IPS-18c (cell line): ENCODE measurements around the gene TMEM165.

Experiments used
- H3K4me3 ChIP-seq: 2 replicates; pipeline ENCODE4 v1.7.0; 2013; ENCODE audit warnings: low read depth, mild to moderate bottlenecking, low read length, moderate library complexity; ENCODE audit not compliant: insufficient read depth
- H3K9me3 ChIP-seq: one replicate; pipeline ENCODE4 v1.6.1; 2013; ENCODE audit warnings: mild to moderate bottlenecking, low read length, moderate library complexity; ENCODE audit not compliant: control insufficient read depth, insufficient read depth

The TMEM165 gene

GRCh38 chr4:55435141-55435841 lies 39.5 kb downstream of the TMEM165 start:
- no peaks in the 10 kb centered on the region for H3K9me3 ChIP-seq

DNA sequence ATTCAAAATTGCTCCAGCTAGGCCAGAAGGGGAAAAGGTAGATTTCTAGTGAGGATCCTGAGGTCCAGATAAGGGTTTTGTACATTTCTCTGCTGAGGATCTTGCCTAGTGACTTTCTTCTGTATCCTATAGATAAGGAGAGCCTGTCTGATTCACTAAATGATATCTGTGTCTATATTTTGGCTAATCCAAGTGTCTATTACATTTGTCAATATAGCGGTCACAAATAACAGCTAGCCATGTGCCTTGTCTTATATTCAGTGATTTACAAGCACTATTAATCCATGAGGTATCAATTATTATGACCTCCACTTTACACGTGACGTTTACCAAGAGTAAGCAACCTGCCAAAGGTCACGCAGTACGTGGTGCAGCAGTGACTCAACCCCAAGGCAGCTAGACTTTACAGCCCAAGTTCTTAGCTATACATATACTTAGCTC lies 41.6 kb downstream of the TMEM165 start:
- no peaks in the 10 kb centered on the region for H3K9me3 ChIP-seq

More at GRCh38 chr4:55435141-55435841, 39.5 kb downstream of the TMEM165 start:
- no peak overlapping the region for H3K4me3 ChIP-seq

DNA sequence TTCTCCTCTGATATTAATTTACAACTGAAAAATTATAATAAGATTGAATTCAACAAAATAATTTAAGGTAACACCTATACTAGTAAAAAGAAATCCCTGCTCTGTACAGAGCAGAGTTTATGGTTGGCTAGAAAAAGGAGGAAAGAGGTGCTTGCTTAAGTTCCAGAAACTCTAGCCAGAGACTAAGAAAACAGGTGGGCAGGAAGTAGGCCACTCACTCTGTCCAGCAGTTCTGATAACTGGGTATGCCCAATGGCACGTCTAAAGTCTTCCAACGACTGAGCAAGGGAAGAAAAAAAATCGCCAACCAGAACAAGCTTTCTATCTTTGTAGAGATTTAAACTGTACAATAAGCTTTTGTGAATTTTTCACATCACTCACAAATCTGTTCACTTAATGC lies 42.1 kb downstream of the TMEM165 start:
- Histone ChIP-seq H3K9me3 (no peaks in the 10 kb centered on the region), H3K4me3 (no peak overlapping the region)

More for the DNA sequence above, 41.6 kb downstream of the TMEM165 start:
- no peak overlapping the region for H3K4me3 ChIP-seq

DNA sequence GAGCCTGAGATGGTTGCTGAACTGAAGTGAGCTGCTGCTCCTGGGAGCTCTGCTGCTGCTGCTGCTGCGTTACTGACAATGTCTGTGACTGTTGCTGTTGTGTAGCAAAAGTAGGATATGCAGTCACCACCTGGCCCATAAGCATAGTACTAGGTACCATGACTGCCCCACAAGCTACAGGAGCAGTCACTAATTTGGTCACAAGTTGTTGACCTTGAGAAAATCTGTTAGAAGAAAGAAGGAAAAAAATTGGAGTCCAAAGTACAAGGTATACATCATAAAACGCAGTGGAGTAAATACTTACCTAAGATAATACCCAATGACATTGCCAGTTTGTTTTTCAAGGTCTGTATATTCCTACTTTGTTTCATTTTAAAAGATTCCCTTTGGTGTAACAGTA lies 42.6 kb downstream of the TMEM165 start:
- Histone ChIP-seq H3K9me3 (no peaks in the 10 kb centered on the region), H3K4me3 (no peak overlapping the region)

DNA sequence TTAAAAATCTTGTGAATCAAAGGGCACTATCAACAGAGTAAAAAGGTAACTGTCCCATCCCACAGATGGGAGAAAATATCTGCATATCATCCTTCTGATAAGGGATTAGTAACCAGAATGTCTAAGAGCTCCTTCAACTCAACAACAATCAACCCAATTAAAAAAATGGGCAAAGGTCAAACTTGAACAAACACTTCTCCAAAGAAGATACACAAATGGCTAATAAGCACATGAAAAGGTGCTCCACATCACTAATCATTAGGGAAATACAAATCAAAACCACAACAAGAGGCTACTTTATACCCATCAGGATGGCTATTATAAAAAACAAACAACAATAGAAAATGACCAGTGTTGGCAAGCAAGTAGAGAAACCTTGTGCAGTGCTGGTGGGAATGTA lies 43.3 kb downstream of the TMEM165 start:
- H3K9me3 ChIP-seq, result no peaks in the 10 kb centered on the region
- H3K4me3 ChIP-seq, result no peak overlapping the region

DNA sequence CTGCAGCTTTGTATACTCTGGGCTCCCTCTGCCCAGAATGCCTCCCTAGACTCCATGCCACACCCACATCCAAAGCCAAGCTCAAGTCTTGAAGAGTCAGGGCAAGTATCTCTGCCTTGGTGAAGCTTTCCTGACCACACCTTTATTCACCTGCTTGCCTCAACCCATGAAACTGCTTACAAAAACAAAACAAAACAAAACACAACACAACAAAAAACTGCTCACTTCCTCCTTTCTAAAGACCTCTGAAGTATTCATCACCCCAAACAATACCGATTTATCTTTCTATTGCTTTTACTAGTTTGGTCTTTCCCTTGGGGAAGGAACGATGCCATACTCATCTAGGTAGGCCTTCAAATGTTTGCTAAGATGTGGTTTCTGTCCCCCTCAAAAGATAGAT lies 45.0 kb downstream of the TMEM165 start:
- no peak overlapping the region for H3K4me3 ChIP-seq
- H3K9me3 ChIP-seq, result no peaks in the 10 kb centered on the region

DNA sequence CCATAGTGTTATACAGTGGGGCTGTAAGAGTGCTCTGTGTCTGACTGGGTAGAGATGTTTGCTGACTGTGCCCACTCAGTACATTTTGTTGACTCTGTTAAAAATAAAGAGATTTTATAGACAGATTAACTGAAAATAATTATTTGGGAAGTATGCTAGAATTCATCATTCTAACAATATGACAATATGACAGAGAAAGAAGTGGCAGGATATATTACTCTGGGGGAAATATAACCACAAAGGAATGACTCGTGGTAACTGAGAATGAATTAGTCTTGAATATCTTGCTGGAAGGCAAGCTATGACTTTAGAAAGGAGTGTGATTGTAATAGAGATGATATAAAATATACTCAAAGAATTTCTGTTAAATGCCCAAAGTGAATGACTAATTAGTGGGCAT lies 46.8 kb downstream of the TMEM165 start:
- H3K9me3 ChIP-seq, result no peaks in the 10 kb centered on the region
- H3K4me3 ChIP-seq, result no peak overlapping the region

GRCh38 chr4:55444827-55445226 lies 49.1 kb downstream of the TMEM165 start:
- no peaks in the 10 kb centered on the region for H3K9me3 ChIP-seq
- no peak overlapping the region for H3K4me3 ChIP-seq

DNA sequence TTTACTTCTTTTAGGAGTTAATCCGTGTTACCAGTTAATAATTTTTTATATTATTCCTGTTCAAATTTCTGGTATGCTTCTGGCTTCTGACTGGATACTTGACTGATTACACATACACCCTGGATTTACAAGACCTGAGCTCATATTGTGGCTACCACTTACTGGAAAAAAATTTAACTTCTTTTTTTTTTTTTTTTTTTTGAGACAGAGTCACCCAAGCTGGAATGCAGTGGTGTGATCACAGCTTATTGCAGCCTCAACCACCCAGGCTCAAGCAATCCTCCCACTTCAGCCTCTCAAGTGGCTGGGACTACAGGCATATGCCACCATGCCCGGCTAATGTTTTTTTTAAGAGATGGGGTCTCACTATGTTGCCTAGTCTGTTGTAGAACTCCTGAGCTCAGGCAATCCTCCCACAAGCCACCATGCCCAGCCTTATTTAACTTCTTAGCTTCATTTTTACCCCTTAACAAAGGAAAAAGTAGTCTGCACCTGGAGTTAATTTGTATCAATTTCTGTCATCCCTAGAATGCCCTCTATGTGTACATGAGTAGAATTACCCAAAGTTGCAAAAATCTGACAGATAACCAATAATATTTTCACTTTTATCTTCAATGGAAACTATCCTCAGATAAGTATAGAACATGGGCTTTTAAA lies 50.3 kb downstream of the TMEM165 start:
- Histone ChIP-seq H3K9me3 (no peaks in the 10 kb centered on the region), H3K4me3 (no peak overlapping the region)

GRCh38 chr4:55446578-55446922 lies 50.8 kb downstream of the TMEM165 start:
- no peak overlapping the region for H3K4me3 ChIP-seq

DNA sequence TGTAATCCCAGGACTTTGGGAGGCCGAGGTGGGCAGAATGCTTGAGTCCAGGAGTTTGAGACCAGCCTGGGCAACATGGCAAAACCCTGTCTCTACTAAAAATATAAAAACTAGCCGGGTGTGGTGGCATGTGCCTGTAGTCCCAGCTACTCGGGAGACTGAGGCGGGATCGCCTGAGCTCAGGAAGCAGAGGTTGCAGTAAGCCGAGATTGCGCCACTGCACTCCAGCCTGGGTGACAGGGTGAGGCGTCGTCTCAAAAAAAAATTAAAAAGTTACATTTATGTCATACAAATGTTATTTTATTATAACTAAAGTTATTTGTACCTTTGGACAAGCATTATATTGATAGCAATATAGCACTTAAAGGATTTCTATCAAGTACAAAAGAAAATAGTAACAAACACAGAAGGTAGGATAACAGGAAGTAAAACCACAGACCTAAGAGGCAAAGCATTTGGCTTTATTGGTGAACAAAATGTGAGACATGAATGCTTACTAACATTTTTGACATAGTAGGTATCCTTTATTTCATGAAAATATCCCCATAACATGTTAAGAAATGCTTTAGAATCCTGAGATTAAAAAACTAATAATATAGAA lies 51.5 kb downstream of the TMEM165 start:
- H3K4me3 ChIP-seq, result no peak overlapping the region
- no peaks in the 10 kb centered on the region for H3K9me3 ChIP-seq

More at GRCh38 chr4:55446578-55446922, 50.8 kb downstream of the TMEM165 start:
- no peaks in the 10 kb centered on the region for H3K9me3 ChIP-seq

DNA sequence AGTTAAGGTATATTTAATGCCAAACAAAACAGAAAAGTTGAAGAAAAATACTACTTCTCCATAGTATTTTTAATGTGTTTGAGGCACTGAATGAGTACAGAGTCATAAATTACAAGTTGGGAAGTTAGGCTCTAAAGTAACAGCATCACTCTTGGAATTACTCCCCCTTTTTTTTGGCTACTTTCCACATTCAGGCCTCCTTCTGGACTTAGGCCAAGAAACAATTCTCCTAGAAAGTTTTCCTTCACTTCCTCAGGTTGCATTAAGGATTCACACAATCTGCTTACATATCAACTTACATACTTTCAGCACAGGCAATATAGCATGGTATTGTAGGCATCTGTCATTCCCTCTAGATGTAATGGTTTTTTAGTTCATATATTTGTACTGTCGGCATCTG lies 52.1 kb downstream of the TMEM165 start:
- Histone ChIP-seq H3K9me3 (no peaks in the 10 kb centered on the region), H3K4me3 (no peak overlapping the region)

GRCh38 chr4:55450566-55450965 lies 54.8 kb downstream of the TMEM165 start:
- no peak overlapping the region for H3K4me3 ChIP-seq
- no peaks in the 10 kb centered on the region for H3K9me3 ChIP-seq

GRCh38 chr4:55458164-55458563 lies 62.4 kb downstream of the TMEM165 start:
- no peaks in the 10 kb centered on the region for H3K9me3 ChIP-seq
- no peak overlapping the region for H3K4me3 ChIP-seq

DNA sequence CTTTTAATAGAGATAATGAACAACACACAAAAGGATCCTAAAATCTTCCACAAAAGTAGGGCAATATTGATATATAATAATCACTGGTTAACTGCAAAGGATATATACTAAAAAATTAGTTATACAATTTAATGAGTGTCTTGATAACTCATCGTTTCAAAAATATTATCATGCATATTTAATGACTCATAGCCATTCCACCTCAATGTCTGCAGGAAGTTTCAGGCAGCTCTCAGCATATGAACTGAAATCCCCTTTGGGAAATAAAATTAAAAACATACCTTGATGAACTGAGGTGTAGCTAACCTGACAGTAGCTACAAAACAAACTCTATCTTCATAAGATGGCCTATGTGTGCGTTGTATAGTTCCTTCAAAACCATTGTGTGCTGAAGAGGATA lies 62.9 kb downstream of the TMEM165 start:
- H3K4me3 ChIP-seq, result no peak overlapping the region
- no peaks in the 10 kb centered on the region for H3K9me3 ChIP-seq

DNA sequence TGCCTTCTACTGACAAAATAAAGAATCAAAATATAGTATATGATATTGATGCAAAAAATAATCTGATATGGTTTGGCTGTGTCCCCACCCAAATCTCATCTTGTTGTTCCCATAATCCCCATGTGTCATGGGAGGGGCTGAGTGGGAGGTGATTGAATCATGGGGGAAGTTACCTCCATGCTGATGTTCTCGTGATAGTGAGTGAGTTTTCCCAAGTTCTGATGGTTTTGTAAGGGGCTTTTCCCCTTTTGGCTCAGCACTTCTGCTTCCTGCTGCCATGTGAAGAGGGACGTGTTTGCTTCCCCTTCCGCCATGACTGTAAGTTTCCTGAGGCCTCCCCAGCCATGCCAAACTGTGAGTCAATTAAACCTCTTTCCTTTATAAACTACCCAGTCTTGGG lies 70.2 kb downstream of the TMEM165 start:
- no peak overlapping the region for H3K4me3 ChIP-seq
- H3K9me3 ChIP-seq, result no peaks in the 10 kb centered on the region

DNA sequence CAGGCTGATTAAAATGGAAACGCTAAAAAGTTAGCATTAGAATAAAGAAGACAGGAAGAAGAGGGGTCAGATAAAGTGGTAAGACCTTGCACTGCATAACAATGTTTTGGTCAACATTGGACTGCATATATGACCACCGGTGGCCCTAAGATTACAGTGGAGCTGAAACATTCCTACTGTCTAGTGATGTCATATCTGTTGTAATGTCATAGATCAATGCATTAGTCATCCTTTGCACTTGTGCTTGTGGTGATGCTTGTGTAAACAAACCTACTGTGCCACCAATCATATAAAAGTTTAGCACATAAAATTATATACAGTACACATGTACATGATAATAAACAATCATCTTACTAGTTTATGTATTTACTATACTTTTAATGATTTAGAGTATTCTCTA lies 73.0 kb downstream of the TMEM165 start:
- H3K4me3 ChIP-seq, result no peak overlapping the region
- H3K9me3 ChIP-seq, result no peaks in the 10 kb centered on the region

DNA sequence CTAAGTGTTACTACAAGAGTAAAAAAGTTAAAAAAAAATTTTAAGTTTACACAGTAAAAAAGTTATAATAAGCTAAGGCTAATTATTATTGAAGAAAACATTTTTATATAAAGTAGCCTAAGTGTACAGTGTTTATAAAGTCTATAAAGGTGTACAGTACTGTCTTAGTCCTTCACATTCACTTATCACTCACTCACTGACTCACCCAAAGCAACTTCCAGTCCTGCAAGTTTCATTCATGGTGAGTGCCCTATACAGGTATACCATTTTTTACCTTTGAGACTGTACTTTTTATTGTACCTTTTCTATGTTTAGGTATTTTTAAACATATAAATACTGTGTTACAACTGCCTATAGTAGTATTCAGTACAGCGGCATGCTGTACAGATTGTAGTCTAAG lies 74.2 kb downstream of the TMEM165 start:
- peaks cover 3% of the 10 kb centered on the region for H3K9me3 ChIP-seq
- no peak overlapping the region for H3K4me3 ChIP-seq
